Vagina (tissue), 2 donors: ENCODE results near the gene RNU1-1.
"Not testable (repeated sequence)": the region's sequence is repeated elsewhere in the genome, so short reads cannot be mapped to it uniquely, and the experiment has no call there.

Experiments
- POLR2A ChIP-seq, 2 donors: fragments of 450-650 bp; IDR thresholded peaks; one replicate each; pipeline ENCODE4 v1.6.1; 2017; ENCODE audit warnings: antibody characterized with exemption in 2 of 2, mild to moderate bottlenecking in 2 of 2, moderate library complexity in 2 of 2
- POLR2AphosphoS5 ChIP-seq, 2 donors: sonication (generic); formaldehyde crosslinking; IDR thresholded peaks; one replicate each; pipeline ENCODE4 v1.9.0; 2017; ENCODE audit warnings: antibody characterized with exemption in 2 of 2, mild to moderate bottlenecking in 2 of 2, low read depth in 1 of 2; ENCODE audit not compliant: insufficient read depth in 1 of 2
- TF ChIP-seq, protein P1 (sequence below), 3 experiments: fragments of 450-650 bp in 2 of 3; fragments of 200-600 bp in 1 of 3; sonication (generic) in 1 of 3; IDR thresholded peaks; one replicate each; pipeline ENCODE4 v1.5.1; 2017 to 2019; ENCODE audit warnings: antibody characterized with exemption in 3 of 3, mild to moderate bottlenecking in 2 of 3, moderate library complexity in 2 of 3

DNA sequence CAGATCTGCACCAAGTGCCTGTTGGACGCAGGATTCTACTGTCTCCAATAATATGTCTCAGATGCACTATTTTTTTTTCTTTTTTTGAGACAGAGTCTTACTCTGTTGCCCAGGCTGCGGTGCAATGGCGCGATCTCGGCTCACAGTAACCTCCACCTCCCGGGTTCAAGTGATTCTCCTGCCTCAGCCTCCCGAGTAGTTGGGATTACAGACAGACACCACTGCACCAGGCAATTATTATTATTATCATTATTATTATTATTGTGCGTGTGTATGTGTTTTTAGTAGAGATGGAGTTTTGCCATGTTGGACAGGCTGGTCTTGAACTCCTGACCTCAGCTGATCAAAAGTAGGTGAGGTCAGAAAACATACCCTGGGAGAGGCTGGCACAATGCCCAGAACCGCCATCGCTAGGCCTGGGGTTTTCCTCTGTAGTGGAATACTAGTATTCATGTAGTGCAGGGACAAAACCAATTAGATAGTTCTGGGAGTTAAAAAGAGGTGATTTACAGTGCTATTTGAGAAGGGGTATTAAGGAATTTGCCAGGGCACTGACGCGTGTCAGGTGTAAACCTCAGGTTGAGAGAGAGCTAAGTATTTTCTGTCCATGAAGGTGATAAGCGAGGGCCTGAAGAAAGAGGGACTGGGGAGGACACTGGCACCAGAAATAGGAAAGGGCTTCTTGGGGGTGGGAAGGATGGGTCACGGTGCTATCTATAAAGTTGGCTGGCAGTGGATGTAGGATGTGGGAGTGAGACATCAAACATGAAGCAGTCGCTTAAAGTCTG, 1.3 kb downstream of the RNU1-1 start:
- TF ChIP-seq, protein P1, sequence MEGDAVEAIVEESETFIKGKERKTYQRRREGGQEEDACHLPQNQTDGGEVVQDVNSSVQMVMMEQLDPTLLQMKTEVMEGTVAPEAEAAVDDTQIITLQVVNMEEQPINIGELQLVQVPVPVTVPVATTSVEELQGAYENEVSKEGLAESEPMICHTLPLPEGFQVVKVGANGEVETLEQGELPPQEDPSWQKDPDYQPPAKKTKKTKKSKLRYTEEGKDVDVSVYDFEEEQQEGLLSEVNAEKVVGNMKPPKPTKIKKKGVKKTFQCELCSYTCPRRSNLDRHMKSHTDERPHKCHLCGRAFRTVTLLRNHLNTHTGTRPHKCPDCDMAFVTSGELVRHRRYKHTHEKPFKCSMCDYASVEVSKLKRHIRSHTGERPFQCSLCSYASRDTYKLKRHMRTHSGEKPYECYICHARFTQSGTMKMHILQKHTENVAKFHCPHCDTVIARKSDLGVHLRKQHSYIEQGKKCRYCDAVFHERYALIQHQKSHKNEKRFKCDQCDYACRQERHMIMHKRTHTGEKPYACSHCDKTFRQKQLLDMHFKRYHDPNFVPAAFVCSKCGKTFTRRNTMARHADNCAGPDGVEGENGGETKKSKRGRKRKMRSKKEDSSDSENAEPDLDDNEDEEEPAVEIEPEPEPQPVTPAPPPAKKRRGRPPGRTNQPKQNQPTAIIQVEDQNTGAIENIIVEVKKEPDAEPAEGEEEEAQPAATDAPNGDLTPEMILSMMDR (IDR thresholded peaks at IDR 0.05) = not testable (repeated sequence)
- not testable (repeated sequence) for TF ChIP-seq POLR2A (IDR thresholded peaks at IDR 0.05); POLR2AphosphoS5 (IDR thresholded peaks at IDR 0.05; ENCODE audit: insufficient read depth in 1 of 2, low read depth in 1 of 2)
